HG03064 (cell line): ENCODE measurements around the gene OR4F17.
"Not testable (repeated sequence)": the region's sequence is repeated elsewhere in the genome, so short reads cannot be mapped to it uniquely, and the experiment has no call there.

ENCODE experiments used
- ATAC-seq: cut with Tn5 transposase; IDR thresholded peaks from one replicate; pipeline ENCODE4 v1.9.1; 2021; ENCODE audit warnings: low read depth; ENCODE audit not compliant: unreplicated experiment

OR4F17 gene, protein sequence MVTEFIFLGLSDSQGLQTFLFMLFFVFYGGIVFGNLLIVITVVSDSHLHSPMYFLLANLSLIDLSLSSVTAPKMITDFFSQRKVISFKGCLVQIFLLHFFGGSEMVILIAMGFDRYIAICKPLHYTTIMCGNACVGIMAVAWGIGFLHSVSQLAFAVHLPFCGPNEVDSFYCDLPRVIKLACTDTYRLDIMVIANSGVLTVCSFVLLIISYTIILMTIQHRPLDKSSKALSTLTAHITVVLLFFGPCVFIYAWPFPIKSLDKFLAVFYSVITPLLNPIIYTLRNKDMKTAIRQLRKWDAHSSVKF

DNA sequence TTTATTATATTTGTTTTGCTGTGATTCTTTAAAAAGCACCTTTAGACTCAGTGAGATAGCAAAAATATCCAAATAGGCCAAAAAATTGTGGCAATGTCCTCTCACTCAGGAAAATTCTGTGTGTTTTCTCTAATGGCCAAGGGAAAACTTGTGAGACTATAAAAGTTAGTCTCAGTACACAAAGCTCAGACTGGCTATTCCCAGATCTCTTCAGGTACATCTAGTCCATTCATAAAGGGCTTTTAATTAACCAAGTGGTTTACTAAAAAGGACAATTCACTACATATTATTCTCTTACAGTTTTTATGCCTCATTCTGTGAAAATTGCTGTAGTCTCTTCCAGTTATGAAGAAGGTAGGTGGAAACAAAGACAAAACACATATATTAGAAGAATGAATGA is at the start of gene OR4F17:
Gene OR4F17, plus strand, starts transcription at position 301 of the 400 bp plus-strand sequence. CDS start 3,575 bp downstream, outside the sequence.
- ATAC-seq = not testable (repeated sequence)

DNA sequence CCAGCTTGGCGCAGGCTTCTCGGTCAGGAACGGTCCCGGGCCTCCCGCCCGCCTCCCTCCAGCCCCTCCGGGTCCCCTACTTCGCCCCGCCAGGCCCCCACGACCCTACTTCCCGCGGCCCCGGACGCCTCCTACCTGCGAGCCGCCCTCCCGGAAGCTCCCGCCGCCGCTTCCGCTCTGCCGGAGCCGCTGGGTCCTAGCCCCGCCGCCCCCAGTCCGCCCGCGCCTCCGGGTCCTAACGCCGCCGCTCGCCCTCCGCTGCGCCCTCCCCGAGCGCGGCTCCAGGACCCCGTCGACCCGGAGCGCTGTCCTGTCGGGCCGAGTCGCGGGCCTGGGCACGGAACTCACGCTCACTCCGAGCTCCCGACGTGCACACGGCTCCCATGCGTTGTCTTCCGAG is 36.1 kb upstream of the OR4F17 start:
- ATAC-seq = not testable (repeated sequence)

DNA sequence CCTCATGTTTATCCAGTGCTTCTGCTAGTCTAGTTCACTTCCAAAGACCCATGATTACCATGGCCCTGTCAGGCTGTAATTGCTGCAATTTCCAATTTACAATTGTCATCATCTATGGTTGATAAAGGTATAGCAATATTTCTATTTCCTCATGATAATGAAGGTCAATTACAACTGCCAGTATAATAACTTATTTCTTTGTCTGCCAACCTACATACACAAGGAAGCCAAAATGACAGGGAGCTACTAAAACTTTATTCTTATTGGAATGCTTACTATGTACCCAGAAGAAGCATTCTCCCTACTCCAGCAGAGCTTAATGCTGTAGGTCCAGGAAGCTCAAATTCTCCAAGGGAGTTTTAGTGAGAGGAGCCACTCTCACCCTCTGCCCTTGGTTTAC is 24.0 kb upstream of the OR4F17 start:
- not testable (repeated sequence) for ATAC-seq

DNA sequence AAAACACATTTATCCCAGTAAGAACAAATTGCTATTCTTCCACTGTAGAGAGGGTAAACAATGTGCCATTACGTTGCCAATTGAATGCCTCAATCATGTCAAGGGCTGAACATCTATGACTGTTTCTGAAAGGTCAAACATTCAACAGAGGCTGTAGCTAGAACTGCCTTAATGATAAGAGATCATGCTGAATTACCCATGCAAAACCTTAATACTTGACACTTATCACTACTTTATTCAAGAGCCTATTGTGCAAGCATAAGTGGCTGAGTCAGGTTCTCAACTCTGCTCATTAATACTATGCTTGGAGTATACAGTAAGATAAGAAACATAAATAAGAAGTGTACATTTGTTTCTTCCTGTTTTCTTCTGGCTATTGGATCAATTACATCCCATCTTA is 23.3 kb upstream of the OR4F17 start:
- not testable (repeated sequence) for ATAC-seq

DNA sequence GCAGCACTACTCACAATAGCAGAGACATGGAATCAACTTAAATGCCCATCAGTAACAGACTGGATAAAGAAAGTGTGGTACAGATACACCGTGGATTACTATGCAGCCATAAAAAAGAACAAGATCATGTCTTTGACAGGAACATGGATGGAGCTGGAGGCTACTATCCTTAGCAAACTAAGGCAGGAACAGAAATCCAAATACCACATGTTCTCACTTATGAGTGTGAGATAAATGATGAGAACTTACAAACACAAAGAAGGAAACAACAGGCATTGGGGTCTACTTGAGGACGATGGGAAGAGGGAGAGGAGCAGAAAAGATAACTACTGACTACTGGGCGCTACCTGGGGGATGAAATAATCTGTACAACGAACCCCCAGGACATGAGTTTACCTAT is 16.2 kb upstream of the OR4F17 start:
- not testable (repeated sequence) for ATAC-seq

DNA sequence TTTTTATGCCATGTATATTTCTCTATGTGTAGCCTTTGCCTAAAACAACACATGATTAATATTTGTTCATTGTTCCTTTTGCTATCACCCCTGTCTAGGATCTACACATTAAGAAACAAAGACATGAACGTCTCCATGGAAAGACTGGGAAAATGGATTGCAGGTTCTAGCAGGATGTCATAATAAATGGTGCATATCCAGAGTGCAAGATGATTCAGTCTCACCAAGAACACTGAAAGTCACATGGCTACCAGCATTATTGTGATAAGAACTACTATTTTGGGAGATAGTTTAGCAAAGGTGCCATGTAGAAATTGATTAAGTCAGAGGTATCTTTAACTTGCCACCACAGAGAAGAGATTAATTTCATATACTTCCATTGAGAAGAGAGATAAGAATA is 12.1 kb upstream of the OR4F17 start:
- ATAC-seq = not testable (repeated sequence)

DNA sequence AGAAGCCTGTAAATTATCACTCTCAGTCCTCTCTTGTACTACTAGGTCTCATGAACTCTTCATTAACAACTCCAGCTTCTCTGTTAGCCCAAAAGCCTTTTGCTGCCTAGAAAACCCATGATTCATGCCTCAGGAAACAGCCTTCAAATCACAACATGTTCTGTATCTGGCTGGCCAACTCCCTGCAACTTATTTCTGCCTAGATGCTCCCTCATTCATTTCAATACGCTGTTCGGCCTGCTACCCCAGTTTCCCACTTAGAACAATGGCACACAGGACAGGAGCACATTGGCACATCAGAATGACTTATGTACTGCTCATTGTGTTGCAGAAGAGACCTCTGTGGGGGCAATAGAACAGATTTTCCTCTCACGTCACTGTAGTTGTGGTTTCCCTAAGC is 9.3 kb upstream of the OR4F17 start:
- ATAC-seq = not testable (repeated sequence)

DNA sequence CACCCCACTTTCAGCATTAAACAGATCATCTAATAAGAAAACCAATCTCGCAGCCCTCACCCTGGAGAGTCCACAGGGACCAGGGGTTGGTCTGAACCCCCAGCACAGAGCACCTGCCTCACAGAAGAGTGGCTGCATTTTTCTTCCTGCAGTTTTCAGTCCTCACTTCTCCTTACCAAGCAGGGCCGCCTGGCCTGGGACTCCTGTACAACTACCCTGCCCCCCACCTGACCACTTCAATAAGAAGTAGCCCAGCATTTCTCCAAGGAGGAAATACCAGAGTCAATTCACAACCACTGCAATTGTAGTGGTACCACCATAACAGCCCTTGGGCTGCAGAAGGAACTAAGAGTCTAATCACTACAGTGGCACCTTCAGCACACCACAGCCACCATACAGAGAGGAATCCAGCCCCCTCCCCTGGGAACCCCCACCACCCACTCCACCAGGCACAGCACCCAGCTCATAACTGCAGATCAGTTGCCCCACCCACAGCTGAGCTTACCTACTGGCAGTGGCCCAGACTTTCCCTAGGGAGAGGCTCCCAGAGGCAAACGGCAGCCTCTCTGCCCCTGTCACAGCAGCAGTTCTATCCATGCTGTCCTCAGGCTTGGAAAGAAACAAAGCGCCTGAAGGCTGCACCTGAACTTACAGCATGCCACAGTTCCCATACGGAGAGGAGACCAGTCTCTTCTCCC is 13.7 kb downstream of the OR4F17 start:
- ATAC-seq = not testable (repeated sequence)
